ENCODE results near the gene TYSND1. TPM values are rescaled to one million over a fixed set of nuclear protein-coding genes. Genes with fewer than 3 reads are reported as not detected.

Gene TYSND1
- total RNA-seq, 1 experiment from 2014 or later: 13.6 TPM

DNA sequence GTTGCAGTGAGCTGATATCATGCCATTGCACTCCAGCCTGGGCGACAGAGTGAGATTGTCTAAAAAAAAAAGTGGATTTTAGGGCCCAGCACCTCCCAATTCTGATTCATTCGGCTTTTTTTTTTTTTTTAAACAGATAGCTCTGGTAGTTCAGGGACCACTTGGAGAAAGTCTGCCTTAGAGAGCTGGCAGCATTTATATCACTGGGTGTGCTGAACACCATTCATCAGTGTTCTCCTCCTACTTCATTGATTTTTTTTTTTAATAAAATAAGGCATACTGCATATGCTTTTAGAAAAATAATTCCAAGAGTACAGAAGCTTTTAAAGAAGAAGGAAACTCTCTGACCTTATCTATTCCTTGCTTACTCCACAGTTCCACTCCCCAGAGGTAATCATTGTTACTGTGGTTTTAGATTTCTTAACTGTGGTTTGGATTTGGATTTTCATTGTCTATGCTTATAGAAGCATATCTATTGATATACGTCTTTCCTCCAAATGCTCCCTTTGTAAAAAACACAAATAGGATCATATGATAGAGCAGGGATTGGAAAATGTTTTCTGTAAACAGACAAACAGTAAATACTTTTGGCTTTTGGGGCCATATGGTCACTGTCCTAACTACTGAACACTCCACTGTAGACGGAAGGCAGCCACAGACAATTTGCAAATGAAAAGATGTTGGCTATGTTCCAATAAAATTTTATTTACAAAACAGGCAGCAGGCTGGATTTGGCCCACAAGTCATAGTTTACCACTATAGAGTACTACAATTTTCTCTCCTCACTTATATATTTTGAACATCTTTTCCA, 44.9 kb upstream of the TYSND1 start:
- Histone ChIP-seq H3K4me1 (ENCODE audit: control insufficient read depth in 1 of 2, insufficient read depth in 2 of 2, low read length in 2 of 2) (no peaks in the 10 kb centered on the region), H3K79me2 (ENCODE audit: insufficient read depth, low read length) (no peaks in the 10 kb centered on the region), H3K9me2 (ENCODE audit: insufficient read depth) (no peaks in the 10 kb centered on the region), H3K27ac (ENCODE audit: low read depth, low read length) (no peak overlapping the region), H3K9me3 (ENCODE audit: control insufficient read depth in 1 of 2, insufficient read depth in 1 of 2, low read depth in 1 of 2, low read length in 2 of 2) (no peaks in the 10 kb centered on the region), H3K27me3 (ENCODE audit: insufficient read depth, low read length) (no peaks in the 10 kb centered on the region), H4K20me1 (ENCODE audit: insufficient read depth) (0 out of 2 replicates have a peak, but pooled peaks cover 3% of the 10 kb centered on the region), H3K36me3 (ENCODE audit: control insufficient read depth in 1 of 2, insufficient read depth in 2 of 2, low read length in 2 of 2) (no peaks in the 10 kb centered on the region), H3K9ac (ENCODE audit: low read length) (no peak overlapping the region), H3K4me3 (replicated peaks in 1 of 2; ENCODE audit: low read depth in 1 of 2, low read length in 2 of 2) (no peak overlapping the region), H3K4me2 (ENCODE audit: low read length) (no peak overlapping the region), H2AFZ (ENCODE audit: low read depth, low read length, poor library complexity, severe bottlenecking) (no peak overlapping the region)
- POLR2A ChIA-PET: interaction anchor here (0.5 kb wide), 1 partner anchor 9 kb away, joined by 4 read pairs; no protein-coding TSS in a partner anchor
- DNase-seq (ENCODE audit: low read depth, low spot score) (no peak), ATAC-seq (no peak)
- BruUV-seq (replicated peaks): no TSS peak
- CTCF ChIA-PET: no interaction called here
- RAD21 ChIA-PET (ENCODE audit: low non-redundant PET in 1 of 2, low total read pairs in 2 of 2, uncharacterized antibody in 2 of 2, unreplicated experiment in 2 of 2): no interaction called here
- intact Hi-C loops (cut with micrococcal nuclease): no loop called here
- TF ChIP-seq ZNF274 (IDR thresholded peaks at IDR 0.05; ENCODE audit: low read depth, low read length) (no peak), EGR1 (IDR thresholded peaks at IDR 0.05; ENCODE audit: low read depth) (no peak), FOSL1 (IDR thresholded peaks at IDR 0.05; ENCODE audit: low read depth) (no peak), POLR2AphosphoS5 (IDR thresholded peaks at IDR 0.05; ENCODE audit: low read depth, low read length) (no peak), ELF1 (IDR thresholded peaks at IDR 0.05; ENCODE audit: borderline replicate concordance, low read depth) (no peak), SRF (IDR thresholded peaks at IDR 0.05; ENCODE audit: low read depth) (no peak), EZH2 (IDR thresholded peaks at IDR 0.05) (no peak), EZH2phosphoT487 (IDR thresholded peaks at IDR 0.05; ENCODE audit: borderline replicate concordance) (no peak), POLR2A (IDR thresholded peaks at IDR 0.05; ENCODE audit: borderline replicate concordance, extremely low read depth, insufficient read depth, insufficient read length) (no peak)
- TF ChIP-seq, protein P1, sequence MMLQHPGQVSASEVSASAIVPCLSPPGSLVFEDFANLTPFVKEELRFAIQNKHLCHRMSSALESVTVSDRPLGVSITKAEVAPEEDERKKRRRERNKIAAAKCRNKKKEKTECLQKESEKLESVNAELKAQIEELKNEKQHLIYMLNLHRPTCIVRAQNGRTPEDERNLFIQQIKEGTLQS (IDR thresholded peaks at IDR 0.05): no peak

DNA sequence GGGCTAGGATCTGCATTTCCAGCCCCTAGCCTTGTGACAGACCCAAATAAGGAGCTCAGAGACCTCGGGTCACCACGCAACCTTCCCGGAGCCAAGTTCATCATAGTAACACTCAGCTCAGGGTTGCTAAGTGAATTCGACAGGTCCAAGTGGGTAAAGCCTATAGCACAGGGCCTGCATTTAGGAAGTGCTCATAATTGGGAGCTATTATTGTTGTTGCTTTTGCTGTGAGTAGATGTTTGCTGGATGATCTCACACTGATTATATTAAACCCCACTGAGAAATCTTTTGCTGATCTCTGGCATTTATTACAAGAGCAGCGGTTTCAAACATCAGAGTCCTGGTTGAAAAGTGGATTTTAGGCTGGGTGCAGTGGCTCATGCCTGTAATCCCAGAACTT, 44.1 kb upstream of the TYSND1 start:
- no peak for ATAC-seq
- BruUV-seq (replicated peaks): no TSS peak
- CTCF ChIA-PET: no interaction called here

More for the DNA sequence above, 44.1 kb upstream of the TYSND1 start:
- Histone ChIP-seq H3K27me3 (ENCODE audit: insufficient read depth, low read length) (no peaks in the 10 kb centered on the region), H3K4me2 (ENCODE audit: low read length) (no peak overlapping the region), H3K27ac (ENCODE audit: low read depth, low read length) (no peak overlapping the region), H2AFZ (ENCODE audit: low read depth, low read length, poor library complexity, severe bottlenecking) (no peak overlapping the region), H3K9me2 (ENCODE audit: insufficient read depth) (no peaks in the 10 kb centered on the region), H3K79me2 (ENCODE audit: insufficient read depth, low read length) (no peaks in the 10 kb centered on the region), H3K4me3 (replicated peaks in 1 of 2; ENCODE audit: low read depth in 1 of 2, low read length in 2 of 2) (no peak overlapping the region), H3K9ac (ENCODE audit: low read length) (no peak overlapping the region), H4K20me1 (ENCODE audit: insufficient read depth) (no peaks in the 10 kb centered on the region), H3K4me1 (ENCODE audit: control insufficient read depth in 1 of 2, insufficient read depth in 2 of 2, low read length in 2 of 2) (no peaks in the 10 kb centered on the region), H3K9me3 (ENCODE audit: control insufficient read depth in 1 of 2, insufficient read depth in 1 of 2, low read depth in 1 of 2, low read length in 2 of 2) (no peaks in the 10 kb centered on the region), H3K36me3 (ENCODE audit: control insufficient read depth in 1 of 2, insufficient read depth in 2 of 2, low read length in 2 of 2) (no peaks in the 10 kb centered on the region)
- RAD21 ChIA-PET (ENCODE audit: low non-redundant PET in 1 of 2, low total read pairs in 2 of 2, uncharacterized antibody in 2 of 2, unreplicated experiment in 2 of 2): no interaction called here
- intact Hi-C loops (cut with micrococcal nuclease): no loop called here
- TF ChIP-seq YY1 (IDR thresholded peaks at IDR 0.05; ENCODE audit: extremely low read depth, insufficient replicate concordance, low read depth, low read length) (no peak), ZNF274 (IDR thresholded peaks at IDR 0.05; ENCODE audit: low read depth, low read length) (no peak), FOSL1 (IDR thresholded peaks at IDR 0.05; ENCODE audit: low read depth) (no peak), JUND (IDR thresholded peaks at IDR 0.05) (no peak), SP1 (IDR thresholded peaks at IDR 0.05; ENCODE audit: low read depth) (no peak)
- POLR2A ChIA-PET: no interaction called here
- no peak for DNase-seq (ENCODE audit: low read depth, low spot score)

Measured in HCT116 (cell line).